Measurements from ENCODE around the gene CS.

CS gene

GRCh38 chr12:56241424-56242303 is 58.5 kb downstream of the CS start:
- no peak for DNase-seq (ENCODE audit: low read depth in 1 of 2, low spot score in 1 of 2)
- TF ChIP-seq REST (IDR thresholded peaks at IDR 0.05; ENCODE audit: insufficient replicate concordance, low read depth) (no peak), POLR2AphosphoS5 (IDR thresholded peaks at IDR 0.05; ENCODE audit: low read depth) (no peak), CTCF (IDR thresholded peaks at IDR 0.05; ENCODE audit: insufficient read depth, low read length) (no peak), GABPA (IDR thresholded peaks at IDR 0.05; ENCODE audit: low read depth) (no peak), SPI1 (IDR thresholded peaks at IDR 0.05; ENCODE audit: borderline replicate concordance, low read depth) (no peak)
- Histone ChIP-seq H3K4me3 (replicated peaks; ENCODE audit: insufficient read depth, low read length) (no peak overlapping the region), H3K27me3 (ENCODE audit: insufficient read depth, poor library complexity, severe bottlenecking) (no peaks in the 10 kb centered on the region), H3K27ac (replicated peaks) (no peak overlapping the region)

- no peak overlapping the region for H3K4me3 ChIP-seq (replicated peaks; ENCODE audit: insufficient read depth, low read length)
- no peak overlapping the region for H3K27ac ChIP-seq (replicated peaks)
- H3K27me3 ChIP-seq (ENCODE audit: insufficient read depth, poor library complexity, severe bottlenecking) = no peaks in the 10 kb centered on the region
- DNase-seq (ENCODE audit: low read depth in 1 of 2, low spot score in 1 of 2) = no peak
- no peak for TF ChIP-seq POLR2AphosphoS5 (IDR thresholded peaks at IDR 0.05; ENCODE audit: low read depth)
- no peak for TF ChIP-seq CTCF (IDR thresholded peaks at IDR 0.05; ENCODE audit: insufficient read depth, low read length)
- TF ChIP-seq GABPA (IDR thresholded peaks at IDR 0.05; ENCODE audit: low read depth) = no peak
- no peak for TF ChIP-seq SPI1 (IDR thresholded peaks at IDR 0.05; ENCODE audit: borderline replicate concordance, low read depth)
- no peak for TF ChIP-seq REST (IDR thresholded peaks at IDR 0.05; ENCODE audit: insufficient replicate concordance, low read depth)
Measured at GRCh38 chr12:56237552-56237951, 62.6 kb downstream of the CS start.

- Histone ChIP-seq H3K27ac (replicated peaks) (no peak overlapping the region), H3K27me3 (ENCODE audit: insufficient read depth, poor library complexity, severe bottlenecking) (no peaks in the 10 kb centered on the region), H3K4me3 (replicated peaks; ENCODE audit: insufficient read depth, low read length) (no peak overlapping the region)
- TF ChIP-seq POLR2AphosphoS5 (IDR thresholded peaks at IDR 0.05; ENCODE audit: low read depth) (no peak), CTCF (IDR thresholded peaks at IDR 0.05; ENCODE audit: insufficient read depth, low read length) (no peak), REST (IDR thresholded peaks at IDR 0.05; ENCODE audit: insufficient replicate concordance, low read depth) (no peak), GABPA (IDR thresholded peaks at IDR 0.05; ENCODE audit: low read depth) (no peak), SPI1 (IDR thresholded peaks at IDR 0.05; ENCODE audit: borderline replicate concordance, low read depth) (no peak)
- no peak for DNase-seq (ENCODE audit: low read depth in 1 of 2, low spot score in 1 of 2)
Measured at GRCh38 chr12:56236985-56237384, 63.1 kb downstream of the CS start.
